ENCODE results near the gene TEX47. TPM values are rescaled to one million over a fixed set of nuclear protein-coding genes. Genes with fewer than 3 reads are reported as not detected.

The TEX47 gene
- total RNA-seq, 1 experiment from 2014 or later = not detected

DNA sequence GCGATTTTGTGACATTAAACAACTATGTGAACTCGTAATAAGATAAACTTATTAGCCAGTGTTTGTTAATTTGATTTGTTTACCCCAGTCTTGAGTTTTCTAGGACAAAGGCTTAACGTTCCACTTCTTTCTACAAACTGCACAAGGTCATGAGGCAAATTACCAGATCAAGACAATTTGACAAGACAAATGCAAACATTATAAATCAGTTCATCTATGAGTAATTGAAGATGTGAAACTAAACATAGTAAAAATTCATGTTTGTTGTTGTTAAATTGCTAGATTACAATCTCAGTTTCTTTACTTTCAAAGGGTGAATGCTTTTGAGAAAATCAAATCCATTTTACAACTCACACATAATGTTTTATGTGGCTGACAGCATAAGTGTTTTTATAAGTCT, 49.4 kb downstream of the TEX47 start (continued):
- TF ChIP-seq, protein P1, sequence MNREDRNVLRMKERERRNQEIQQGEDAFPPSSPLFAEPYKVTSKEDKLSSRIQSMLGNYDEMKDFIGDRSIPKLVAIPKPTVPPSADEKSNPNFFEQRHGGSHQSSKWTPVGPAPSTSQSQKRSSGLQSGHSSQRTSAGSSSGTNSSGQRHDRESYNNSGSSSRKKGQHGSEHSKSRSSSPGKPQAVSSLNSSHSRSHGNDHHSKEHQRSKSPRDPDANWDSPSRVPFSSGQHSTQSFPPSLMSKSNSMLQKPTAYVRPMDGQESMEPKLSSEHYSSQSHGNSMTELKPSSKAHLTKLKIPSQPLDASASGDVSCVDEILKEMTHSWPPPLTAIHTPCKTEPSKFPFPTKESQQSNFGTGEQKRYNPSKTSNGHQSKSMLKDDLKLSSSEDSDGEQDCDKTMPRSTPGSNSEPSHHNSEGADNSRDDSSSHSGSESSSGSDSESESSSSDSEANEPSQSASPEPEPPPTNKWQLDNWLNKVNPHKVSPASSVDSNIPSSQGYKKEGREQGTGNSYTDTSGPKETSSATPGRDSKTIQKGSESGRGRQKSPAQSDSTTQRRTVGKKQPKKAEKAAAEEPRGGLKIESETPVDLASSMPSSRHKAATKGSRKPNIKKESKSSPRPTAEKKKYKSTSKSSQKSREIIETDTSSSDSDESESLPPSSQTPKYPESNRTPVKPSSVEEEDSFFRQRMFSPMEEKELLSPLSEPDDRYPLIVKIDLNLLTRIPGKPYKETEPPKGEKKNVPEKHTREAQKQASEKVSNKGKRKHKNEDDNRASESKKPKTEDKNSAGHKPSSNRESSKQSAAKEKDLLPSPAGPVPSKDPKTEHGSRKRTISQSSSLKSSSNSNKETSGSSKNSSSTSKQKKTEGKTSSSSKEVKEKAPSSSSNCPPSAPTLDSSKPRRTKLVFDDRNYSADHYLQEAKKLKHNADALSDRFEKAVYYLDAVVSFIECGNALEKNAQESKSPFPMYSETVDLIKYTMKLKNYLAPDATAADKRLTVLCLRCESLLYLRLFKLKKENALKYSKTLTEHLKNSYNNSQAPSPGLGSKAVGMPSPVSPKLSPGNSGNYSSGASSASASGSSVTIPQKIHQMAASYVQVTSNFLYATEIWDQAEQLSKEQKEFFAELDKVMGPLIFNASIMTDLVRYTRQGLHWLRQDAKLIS (CRISPR knock-in tag; IDR thresholded peaks at IDR 0.05; ENCODE audit: borderline replicate concordance) = no peak
- TF ChIP-seq ZNF219 (CRISPR knock-in tag; IDR thresholded peaks at IDR 0.05; ENCODE audit: borderline replicate concordance) (no peak), TP53 (CRISPR knock-in tag; IDR thresholded peaks at IDR 0.05) (no peak)
- TF ChIP-seq, protein P2, sequence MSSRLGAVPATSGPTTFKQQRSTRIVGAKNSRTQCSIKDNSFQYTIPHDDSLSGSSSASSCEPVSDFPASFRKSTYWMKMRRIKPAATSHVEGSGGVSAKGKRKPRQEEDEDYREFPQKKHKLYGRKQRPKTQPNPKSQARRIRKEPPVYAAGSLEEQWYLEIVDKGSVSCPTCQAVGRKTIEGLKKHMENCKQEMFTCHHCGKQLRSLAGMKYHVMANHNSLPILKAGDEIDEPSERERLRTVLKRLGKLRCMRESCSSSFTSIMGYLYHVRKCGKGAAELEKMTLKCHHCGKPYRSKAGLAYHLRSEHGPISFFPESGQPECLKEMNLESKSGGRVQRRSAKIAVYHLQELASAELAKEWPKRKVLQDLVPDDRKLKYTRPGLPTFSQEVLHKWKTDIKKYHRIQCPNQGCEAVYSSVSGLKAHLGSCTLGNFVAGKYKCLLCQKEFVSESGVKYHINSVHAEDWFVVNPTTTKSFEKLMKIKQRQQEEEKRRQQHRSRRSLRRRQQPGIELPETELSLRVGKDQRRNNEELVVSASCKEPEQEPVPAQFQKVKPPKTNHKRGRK (CRISPR knock-in tag; IDR thresholded peaks at IDR 0.05; ENCODE audit: borderline replicate concordance) = no peak
- TF ChIP-seq, protein P3, sequence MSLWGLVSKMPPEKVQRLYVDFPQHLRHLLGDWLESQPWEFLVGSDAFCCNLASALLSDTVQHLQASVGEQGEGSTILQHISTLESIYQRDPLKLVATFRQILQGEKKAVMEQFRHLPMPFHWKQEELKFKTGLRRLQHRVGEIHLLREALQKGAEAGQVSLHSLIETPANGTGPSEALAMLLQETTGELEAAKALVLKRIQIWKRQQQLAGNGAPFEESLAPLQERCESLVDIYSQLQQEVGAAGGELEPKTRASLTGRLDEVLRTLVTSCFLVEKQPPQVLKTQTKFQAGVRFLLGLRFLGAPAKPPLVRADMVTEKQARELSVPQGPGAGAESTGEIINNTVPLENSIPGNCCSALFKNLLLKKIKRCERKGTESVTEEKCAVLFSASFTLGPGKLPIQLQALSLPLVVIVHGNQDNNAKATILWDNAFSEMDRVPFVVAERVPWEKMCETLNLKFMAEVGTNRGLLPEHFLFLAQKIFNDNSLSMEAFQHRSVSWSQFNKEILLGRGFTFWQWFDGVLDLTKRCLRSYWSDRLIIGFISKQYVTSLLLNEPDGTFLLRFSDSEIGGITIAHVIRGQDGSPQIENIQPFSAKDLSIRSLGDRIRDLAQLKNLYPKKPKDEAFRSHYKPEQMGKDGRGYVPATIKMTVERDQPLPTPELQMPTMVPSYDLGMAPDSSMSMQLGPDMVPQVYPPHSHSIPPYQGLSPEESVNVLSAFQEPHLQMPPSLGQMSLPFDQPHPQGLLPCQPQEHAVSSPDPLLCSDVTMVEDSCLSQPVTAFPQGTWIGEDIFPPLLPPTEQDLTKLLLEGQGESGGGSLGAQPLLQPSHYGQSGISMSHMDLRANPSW (CRISPR knock-in tag; conservative IDR thresholded peaks at IDR 0.05; ENCODE audit: low read depth) = no peak
- TF ChIP-seq, protein P4, sequence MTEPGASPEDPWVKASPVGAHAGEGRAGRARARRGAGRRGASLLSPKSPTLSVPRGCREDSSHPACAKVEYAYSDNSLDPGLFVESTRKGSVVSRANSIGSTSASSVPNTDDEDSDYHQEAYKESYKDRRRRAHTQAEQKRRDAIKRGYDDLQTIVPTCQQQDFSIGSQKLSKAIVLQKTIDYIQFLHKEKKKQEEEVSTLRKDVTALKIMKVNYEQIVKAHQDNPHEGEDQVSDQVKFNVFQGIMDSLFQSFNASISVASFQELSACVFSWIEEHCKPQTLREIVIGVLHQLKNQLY (CRISPR knock-in tag; IDR thresholded peaks at IDR 0.05) = no peak
- TF ChIP-seq, protein P5, sequence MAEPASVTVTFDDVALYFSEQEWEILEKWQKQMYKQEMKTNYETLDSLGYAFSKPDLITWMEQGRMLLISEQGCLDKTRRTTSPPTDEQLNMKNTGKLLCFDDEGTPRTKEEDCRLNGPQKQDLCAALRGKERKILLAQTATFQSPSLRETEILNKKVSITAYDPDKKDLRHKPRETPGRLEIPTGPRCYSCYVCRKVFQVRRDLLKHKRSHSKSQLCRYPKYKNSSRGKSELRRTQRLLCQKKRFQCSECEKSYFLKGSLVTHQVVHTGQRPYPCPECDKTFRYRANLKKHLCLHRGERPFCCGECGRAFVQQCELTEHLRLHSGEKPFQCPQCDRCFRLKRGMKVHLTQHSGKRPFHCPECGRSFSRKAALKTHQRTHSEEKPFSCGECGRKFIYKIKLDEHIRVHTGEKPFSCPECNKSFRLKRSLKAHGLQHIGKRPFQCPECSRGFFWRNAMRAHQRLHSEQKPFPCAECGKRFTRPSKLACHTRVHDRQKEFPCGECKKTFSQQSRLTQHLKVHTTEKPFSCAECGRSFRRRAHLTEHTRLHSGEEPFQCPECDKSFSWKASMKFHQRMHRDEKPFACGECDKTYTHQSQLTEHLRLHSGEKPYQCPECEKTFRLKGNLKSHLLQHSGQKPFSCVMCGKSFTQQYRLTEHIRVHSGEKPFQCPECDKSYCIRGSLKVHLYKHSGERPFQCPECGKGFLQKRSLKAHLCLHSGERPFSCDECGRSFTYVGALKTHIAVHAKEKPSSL (CRISPR knock-in tag; conservative IDR thresholded peaks at IDR 0.05) = no peak

Other genes starting within 250 kb of the TEX47 start
- 0.04 TPM in 1 of 3 replicates, not detected in the others for gene ZNF804B, start 36.0 kb downstream of the TEX47 start, total RNA-seq (2021)

All from WTC11 (cell line).